ENCODE data around the gene KIAA0930.
A peak's percentile ranks its signal among the peaks of the same experiment; 100 is the strongest.

KIAA0930 gene

DNA sequence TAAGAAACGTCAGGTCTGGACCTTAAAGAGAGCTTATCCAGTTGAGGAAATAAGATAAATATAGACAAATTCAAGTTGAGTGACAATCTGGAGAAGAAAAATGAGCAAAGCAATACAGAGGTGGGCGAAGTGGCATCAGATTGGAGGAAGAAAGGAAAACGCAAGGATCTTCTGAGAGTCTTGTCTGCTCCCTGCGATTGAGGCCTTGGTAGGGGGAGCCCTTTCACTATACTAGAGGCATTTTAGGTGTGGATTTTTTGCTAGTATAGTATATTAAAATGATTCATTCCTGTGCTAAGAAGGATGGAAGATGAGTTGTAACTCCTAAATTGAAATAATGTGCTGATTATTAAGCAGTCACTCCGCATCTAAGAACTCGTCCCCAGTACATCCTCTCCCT lies 68.9 kb downstream of the KIAA0930 start:
- no peak for DNase-seq

DNA sequence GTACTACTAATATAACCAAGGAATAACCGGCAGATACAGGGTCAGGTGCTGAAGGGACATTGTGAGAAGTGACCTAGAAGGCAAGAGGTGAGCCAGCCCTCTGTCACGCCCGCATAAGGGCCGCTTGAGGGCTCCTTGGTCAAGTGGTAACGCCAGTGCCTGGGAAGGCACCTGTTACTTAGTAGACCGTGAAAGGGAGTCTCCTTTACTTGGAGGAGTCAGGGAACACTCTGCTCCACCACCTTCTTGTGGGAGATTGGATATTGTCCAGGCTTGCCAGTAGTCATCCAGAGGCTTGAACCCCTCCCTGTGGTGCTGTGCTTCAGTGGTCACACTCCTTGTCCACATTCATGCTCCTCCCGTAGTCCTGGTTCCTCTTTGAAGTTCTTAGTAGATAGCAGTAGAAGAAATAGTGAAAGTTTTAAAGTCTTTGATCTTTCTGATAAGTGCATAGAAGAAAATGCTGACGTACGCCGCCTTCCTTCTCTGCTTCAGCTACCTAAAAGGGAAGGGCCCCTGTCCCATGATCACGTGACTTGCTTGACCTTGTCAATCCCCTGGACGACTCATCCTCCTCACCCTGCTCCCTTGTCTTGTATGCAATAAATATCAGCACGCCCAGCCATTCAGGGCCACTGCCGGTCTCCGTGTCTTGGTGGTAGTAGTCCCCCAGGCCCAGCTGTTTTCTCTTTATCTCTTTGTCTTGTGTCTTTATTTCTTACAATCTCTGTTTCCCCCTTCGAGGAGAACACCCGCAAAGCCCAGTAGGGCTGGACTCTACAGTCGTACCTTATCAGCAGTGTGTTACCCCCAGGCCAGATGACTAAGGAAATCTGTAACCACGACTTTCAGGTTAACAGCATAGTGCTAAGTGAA lies 70.9 kb downstream of the KIAA0930 start:
- DNase-seq, result peak; percentile 12

DNA sequence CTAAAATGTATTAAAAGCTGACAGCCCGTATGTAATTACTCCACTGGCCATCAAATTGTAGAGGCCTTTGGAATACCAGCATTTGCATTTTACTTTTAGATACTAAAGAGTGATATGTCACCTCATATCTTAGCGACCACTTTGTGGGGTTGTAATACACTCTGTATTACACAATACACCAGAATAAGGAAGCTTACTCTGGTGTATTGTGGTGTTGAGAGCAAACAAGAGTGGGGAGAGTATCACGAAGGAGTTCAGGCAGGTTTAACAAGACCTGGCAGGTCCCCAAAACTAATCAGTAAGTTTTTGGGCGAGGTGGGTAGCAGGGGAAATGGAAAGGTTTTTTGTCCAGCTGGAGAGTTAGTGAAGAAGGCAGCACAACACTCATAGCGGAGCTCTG lies 73.8 kb downstream of the KIAA0930 start:
- DNase-seq, result no peak

DNA sequence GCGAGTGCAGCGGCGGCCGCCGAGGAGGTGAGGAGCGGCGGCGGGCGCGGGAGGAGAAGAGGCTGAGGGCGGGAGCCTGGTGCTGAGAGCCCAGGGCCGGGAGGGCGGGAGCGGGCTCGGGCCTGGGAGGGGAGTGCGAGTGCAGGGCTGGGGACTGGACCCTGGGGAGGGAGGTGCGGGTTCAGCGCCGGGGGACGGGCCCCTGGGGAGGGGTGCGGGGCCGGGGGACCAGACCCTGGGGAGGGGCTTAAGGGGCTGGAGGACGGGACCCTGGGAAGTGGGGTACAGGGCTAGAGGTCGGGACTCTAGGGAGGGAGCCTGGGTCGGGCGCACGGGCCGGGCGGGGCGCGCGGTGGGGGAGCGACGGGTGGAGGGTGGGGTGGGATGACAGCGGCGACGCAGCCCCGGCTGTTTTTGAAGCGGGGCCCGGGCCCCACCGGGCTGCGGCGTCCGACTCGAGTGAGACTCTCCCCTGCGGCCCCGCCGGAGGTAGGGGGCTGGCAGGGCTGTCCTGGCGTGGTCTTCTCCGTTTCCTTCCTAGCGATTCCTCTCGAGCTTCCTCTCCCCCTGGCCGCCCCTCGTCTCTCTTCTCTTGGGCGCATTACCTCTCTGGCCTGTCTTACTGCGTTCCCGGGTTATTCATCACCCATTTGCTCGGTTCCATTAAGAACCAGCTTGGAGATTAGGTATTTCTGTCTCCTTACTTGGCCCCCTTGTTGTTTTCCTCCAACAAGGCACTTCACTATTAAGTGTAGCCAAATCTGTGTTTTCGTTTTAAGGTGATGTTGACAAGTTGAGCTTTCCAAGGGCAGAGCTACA lies 76.2 kb downstream of the KIAA0930 start:
- peak; percentile 18 for DNase-seq

DNA sequence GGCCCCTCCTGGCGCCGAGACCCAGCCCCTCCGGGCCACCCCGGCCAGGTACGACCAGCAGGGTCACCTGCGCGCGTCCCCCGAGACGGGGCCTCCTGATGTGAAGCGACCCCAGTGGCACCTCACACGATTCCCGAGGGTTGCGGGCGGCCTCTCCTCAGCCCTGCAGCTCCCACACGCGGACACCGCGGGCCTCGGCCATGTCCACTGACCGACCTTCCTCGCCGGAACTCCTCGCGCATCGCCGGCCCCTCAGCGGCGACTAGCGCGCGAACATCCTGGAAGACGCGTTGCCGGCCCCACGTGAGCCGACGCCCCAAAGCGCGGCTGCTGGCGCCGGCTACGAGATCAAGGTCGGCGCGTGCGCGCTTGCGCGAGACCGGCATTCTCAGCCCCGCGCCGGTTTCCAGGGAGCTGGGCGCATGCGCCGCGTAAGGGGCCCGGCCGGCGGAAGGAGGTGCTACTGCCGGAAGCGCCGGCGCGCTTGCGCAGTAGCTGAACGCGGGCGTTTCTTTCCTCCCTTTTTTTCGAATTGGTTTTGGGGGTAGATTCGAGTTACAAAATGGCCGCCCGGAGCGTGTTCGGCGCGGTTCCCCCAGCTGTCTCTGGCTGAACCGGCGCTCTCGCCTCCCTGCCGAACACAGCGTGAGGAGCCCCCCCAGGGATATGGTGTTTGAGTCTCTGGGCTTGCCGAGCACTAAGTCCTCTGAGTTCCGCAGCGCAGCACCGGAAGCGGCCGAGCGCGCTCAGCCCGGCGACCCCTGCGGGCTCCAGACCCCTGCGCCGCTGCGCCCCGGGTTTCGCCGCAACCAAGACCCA lies 77.0 kb downstream of the KIAA0930 start, which contains the start of gene NUP50:
Gene NUP50, plus strand, starts transcription at position 475 of the 819 bp plus-strand sequence. CDS start 4,253 bp downstream, outside the sequence.
- DNase-seq, result peak; percentile 96

DNA sequence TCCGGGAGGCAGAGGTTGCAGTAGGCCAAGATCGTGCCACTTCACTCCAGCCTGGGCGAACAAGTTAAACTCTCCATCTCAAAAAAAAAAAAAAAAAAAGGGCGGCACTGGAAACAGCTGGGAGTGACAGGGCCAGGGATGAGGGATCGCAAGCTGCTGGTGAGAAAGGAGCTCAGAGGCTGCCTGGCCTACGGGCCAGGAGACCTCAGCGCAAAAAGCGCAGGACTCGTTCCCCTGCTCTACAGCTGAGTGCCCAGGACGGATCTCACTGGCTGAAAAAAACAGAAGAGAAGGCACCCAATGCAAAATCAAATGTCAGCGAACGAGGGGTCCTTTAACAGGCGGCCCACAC lies 77.6 kb downstream of the KIAA0930 start:
- DNase-seq, result peak; percentile 43

DNA sequence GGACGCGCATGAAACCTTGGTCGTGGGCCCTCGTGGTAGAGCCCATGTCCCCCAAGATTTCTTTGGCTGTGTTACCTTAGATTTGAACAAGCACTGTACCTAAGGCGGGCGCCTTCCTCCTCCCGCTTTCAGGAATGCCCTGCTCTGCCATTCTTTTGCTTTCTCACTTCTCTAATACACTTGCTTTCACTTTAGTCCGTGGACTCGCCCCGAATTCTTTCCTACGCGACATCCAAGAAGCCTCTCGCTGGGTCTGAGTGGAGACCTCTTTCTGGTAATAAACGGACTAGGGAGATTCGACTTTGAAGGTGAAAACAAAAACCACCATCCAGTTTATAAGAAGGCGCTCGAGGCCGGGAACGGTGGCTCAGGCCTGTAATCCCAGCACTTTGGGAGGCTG lies 78.2 kb downstream of the KIAA0930 start:
- DNase-seq, result peak; percentile 11

DNA sequence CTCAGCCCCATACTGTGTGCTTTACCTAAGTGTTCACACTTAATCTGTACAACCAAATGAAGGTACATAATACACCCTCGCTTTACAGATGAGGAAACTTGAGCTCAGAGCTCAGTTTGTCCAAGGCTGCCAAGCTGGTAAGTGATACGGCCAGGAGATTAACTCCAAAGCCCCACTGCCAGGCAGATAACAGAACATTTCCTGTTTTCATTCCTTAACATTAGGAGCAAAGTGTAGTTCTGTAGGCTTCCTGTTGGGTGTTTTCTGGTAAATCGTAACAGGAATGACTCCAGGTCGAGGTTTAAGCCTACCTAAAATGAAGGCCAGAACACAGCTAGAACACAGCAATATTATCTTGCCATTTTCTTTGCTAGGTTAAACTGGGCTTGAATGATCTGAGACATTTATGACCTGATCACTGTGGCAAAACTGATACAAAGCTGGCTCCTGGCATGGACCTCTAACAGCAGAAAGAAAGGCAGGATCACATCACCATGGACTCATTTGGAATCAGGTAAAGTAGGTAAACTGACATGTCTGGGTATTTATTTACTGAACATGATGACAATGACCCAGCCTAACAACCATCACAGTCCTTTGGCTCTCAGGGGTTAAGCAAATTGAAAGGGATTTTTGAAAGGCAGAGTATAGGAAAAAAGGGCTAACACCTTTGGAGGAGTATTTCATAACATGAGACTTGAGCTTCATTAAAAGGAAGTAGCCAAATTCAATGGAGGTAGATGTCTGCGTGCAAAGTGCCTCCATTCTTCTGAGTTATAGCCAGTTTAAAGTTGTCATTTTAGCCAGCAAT lies 80.8 kb downstream of the KIAA0930 start:
- peak; percentile 23 for DNase-seq

DNA sequence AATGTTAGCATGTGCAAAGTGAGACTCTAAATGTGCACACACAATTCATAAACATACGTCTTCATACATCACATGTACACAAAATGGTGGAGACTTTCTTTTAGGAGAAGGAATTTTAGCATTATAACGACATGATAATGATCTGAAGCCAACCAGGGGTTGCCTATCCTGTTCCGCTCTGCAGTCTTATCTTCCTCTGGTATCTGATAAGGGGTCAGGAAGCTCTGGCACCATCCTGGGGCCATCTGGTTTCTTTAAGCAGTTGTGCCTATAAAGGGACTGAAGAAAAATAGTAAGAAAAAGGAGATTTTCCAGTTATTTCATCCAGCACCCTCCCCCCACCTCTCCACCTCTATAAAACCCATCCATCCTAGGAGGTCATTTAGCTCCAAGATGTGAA lies 82.8 kb downstream of the KIAA0930 start:
- no peak for DNase-seq

DNA sequence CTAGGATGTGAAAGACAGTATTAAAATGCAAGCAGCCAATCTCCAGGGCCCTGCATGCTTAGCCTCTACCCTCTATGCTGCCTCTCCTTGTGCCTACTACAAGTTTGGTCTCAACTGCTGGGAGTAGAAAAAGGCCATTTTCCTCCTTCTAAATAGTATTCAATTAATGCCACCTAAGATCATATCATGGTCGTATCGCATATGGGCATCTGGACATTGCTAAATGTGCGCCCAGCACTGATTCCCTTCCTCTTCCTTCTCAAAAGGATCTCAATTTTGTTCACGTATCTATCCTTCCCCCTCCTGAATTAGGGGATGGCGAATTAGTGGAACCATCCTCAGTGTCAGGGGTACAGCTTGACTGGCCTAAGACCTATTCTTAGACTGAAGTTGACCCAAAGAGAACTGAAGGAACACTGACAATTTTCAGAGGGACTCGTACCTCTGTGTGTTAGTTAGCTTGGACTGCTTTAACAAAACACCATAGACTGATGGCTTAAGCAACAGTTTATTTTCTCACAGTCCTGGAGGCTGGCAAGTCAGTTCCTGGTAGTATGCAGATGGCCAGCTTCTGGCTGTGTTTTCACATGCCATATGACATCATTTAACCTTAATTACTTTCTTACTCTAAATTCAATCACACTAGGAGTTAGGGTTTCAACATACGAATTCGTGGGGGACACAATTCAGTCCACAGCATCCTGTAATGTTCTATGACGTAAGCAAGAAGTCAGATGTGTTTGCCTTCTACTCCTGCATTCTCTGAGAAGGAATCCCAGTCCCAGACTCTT lies 85.4 kb downstream of the KIAA0930 start:
- no peak for DNase-seq

DNA sequence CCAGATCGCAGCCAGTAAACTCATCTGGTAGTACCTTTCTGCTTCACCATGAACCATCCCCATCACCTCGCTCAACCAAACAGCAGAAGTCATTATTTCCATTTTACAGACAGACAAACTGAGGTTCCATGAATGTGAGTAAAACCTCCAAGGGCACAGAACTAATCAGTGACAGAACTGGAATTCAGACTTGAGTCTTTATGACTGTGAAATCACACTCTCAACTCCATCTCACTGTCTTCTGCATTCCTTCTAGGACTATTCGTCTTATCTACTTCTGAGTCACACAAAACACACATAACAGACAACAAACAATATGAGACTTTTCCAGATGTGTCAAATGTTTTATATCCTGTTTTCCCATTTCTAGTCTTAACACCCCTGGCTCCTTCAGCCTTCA lies 86.3 kb downstream of the KIAA0930 start:
- peak; percentile 41 for DNase-seq

DNA sequence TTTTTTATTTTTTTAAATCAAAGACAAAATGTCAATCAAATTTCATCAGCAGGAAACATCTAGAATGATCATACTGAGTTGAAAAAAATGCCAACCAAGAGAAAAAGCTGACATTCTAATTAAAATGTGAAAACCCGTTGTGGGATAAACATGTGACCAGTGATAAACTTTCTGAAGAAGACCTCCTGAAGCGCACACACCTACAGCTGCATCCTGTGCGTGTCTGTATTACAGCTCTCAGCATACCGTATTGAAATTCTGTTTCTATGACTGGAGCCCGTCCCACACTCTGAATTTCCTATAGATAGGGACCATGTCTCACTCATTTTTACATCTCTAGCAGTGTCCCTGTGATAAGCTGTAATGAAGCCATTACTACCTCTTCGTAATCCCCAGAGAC lies 89.2 kb downstream of the KIAA0930 start:
- no peak for DNase-seq

DNA sequence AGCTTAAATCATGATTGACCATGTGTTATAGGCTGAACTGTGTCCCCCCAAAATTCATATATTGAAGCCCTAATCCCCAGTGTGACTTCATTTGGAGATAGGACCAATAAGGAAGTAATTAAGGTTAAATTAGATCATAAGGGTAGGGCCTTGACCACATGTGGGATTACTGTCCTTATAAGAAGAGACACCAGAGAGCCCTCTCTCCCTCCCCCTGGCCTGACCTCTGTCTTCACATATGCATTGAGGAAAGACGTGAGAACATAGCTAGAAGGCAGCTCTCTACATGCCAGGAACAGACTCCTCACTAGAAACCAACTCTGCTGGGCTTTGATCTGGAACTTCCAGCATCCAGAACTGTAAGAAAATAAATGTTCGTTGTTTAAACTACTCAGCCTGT lies 90.6 kb downstream of the KIAA0930 start:
- no peak for DNase-seq

DNA sequence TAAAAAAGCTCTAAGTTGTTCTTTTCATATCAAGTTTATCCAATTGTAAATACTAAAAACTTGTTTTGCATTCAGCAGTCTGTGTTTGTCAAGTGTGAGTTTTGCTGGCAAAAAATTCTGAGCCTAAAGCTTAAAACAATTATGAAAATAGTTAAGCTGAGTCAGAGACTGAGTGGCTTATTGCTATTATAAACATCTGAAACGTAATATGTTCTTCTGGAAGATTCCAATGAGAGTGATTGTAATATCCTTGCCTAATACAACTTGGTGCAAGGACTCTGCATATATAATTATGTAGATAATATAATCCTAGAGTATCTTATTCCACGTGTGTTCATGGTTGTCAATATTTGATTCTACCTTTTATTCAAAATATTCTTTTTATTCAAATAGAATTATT lies 91.0 kb downstream of the KIAA0930 start:
- no peak for DNase-seq

DNA sequence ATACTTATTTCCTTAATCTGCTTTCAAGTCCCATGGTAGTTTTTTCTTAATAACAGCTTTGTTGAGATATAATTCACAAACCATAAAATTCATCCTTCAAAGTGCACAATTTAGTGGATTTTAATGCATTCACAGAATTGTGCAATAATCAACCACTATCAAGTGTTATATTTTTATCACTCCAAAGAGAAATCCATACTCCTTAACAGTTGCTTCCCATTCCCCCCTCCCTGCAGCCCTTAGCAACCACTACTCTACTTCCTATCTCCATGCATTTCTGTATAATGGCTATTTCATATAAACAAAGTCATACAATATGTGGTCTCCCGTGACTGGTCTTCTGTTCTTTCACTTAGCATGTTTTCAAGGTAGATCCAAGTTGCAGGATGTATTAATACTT lies 95.8 kb downstream of the KIAA0930 start:
- no peak for DNase-seq

DNA sequence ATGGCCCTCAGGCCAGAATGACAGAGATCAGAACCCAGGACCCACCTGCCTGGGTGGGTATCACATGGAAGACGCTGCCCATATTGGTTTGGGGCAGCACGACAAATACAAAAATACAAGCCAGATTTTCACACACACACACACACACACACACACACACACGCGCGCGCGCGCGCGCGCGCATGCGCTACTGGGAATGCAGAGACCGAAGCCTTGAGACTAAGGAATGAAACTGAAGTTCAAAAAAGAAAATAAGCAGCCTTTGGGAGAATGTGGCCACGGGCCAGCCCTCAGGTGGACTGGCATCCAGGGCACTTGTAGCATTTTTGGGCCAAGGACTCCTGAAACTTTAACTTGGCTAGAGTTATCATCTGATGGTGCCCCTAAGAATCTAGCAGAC lies 98.3 kb downstream of the KIAA0930 start:
- DNase-seq, result no peak

Data from EL (cell line).